22Rv1 (cell line): ENCODE results near the gene LDLR.

Experiments used
- CTCF ChIP-seq: fragments of 450-650 bp; IDR thresholded peaks from 2 replicates; pipeline ENCODE4 v1.5.1; 2017; ENCODE audit warnings: mild to moderate bottlenecking
- ZFX ChIP-seq: fragments of 450-650 bp; IDR thresholded peaks from 2 replicates; pipeline ENCODE4 v1.6.1; 2017; ENCODE audit warnings: antibody characterized with exemption, borderline replicate concordance

GRCh38 chr19:11148001-11148400 lies 58.7 kb downstream of the LDLR start:
- TF ChIP-seq CTCF (no peak), ZFX (no peak)
